Stimulated activated CD4-positive, alpha-beta T cell treated with anti-CD3 and anti-CD28 coated beads, TNF-alpha, amount 100 ng/mL, for 48 hours (primary cell): ENCODE measurements around the gene SEPTIN1.
A peak's percentile ranks its signal among the peaks of the same experiment; 100 is the strongest.
"Not testable (repeated sequence)": the region's sequence is repeated elsewhere in the genome, so short reads cannot be mapped to it uniquely, and the experiment has no call there.

Experiments used
- DNase-seq, 3 donors: peaks; one replicate each; pipeline ENCODE4 v3.0.0-alpha.2; 2020; ENCODE audit warnings: low read depth in 3 of 3

The SEPTIN1 gene

GRCh38 chr16:30341971-30342370 lies 40.4 kb downstream of the SEPTIN1 start:
- not testable (repeated sequence) for DNase-seq

- no peak for DNase-seq
These were observed 41.7 kb downstream of the SEPTIN1 start for GRCh38 chr16:30340621-30341020.

GRCh38 chr16:30338715-30339114 lies 43.6 kb downstream of the SEPTIN1 start:
- not testable (repeated sequence) for DNase-seq

- not testable (repeated sequence) for DNase-seq
These were observed 44.4 kb downstream of the SEPTIN1 start for GRCh38 chr16:30337964-30338357.

GRCh38 chr16:30335598-30336474 lies 46.5 kb downstream of the SEPTIN1 start:
- DNase-seq: no peak

- peak; percentile 68 to 76 (median 75) for DNase-seq
These were observed 47.2 kb downstream of the SEPTIN1 start for GRCh38 chr16:30335028-30335597.

GRCh38 chr16:30334473-30334989 lies 47.8 kb downstream of the SEPTIN1 start:
- DNase-seq: peak; percentile 64 to 80 (median 78)
